Measurements from ENCODE around the gene USP48. TPM values are rescaled to one million over a fixed set of nuclear protein-coding genes. Genes with fewer than 3 reads are reported as not detected.

Gene USP48
- total and polyA plus RNA-seq, 2 of the 8 experiments (the other 6 are each of a cell fraction or from before 2014, with no cell fraction given), result 12.8 to 83.5 TPM

- no peak for TF ChIP-seq KDM1A (IDR thresholded peaks at IDR 0.05; ENCODE audit: borderline replicate concordance, low read length)
Observed at GRCh38 chr1:21741206-21741605, 41.7 kb downstream of the USP48 start (continued).
